NCI-H524 treated with DMSO at 0.1 percent for 48 hours (cell line): Measurements from ENCODE around the gene NPPC.
"Not testable (repeated sequence)": the region's sequence is repeated elsewhere in the genome, so short reads cannot be mapped to it uniquely, and the experiment has no call there.

Experiments used
- DNase-seq: peaks from one replicate; lab custom pipeline; 2025; lab: John Stamatoyannopoulos, UW

Gene NPPC

DNA sequence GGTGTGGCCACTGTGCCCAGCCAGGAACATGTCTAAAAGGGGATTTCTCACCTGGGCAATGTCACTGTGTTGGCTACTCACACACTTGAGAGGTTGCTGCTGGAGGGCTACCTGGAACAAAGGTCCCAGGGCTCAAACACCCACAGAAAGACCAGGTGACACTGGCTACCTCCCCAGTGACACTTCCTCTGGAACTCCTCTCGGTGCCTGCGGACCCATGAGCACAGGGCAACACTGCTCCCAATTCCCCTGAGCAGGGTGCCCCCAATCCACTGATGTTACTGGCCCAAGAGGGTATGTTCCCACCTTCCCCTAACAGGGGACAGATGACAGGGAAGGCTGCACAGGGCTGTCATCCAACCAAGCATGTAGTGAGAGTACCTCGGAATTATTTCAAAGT lies 5.8 kb downstream of the NPPC start:
- DNase-seq = no peak

DNA sequence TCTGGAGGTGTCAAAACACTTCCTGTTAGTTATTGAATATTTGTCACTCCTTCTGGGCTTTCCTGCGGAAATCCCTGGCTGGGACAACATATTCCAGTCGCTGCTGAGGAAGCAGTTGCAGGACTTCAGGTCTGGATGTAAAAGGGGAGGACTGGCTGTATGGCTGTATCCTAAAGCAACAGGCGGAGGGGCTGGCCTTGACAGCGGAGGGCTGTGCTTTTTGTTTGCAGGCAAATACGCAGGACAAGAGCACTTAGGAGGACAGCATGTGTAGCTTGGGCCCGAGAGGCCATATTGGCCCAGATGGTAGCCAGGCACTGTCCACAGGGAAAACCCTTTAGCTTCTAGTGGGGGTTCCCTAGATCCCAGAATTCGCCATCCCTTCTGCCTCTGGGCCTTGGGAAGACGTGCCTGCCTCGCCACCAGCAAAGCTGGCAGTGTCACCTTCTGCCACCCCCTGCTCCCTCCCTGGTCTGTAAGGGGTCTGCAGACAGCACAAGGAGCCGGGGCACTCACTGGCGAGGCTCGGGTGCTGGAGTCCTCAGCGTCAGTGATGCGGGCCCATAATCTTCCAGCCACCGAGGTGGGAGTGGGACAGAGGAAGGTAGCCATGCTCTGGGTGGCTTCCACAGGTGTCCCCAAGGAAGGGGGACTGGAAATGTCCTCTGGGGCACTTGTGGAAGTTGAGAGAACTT lies 6.7 kb downstream of the NPPC start:
- DNase-seq = no peak

DNA sequence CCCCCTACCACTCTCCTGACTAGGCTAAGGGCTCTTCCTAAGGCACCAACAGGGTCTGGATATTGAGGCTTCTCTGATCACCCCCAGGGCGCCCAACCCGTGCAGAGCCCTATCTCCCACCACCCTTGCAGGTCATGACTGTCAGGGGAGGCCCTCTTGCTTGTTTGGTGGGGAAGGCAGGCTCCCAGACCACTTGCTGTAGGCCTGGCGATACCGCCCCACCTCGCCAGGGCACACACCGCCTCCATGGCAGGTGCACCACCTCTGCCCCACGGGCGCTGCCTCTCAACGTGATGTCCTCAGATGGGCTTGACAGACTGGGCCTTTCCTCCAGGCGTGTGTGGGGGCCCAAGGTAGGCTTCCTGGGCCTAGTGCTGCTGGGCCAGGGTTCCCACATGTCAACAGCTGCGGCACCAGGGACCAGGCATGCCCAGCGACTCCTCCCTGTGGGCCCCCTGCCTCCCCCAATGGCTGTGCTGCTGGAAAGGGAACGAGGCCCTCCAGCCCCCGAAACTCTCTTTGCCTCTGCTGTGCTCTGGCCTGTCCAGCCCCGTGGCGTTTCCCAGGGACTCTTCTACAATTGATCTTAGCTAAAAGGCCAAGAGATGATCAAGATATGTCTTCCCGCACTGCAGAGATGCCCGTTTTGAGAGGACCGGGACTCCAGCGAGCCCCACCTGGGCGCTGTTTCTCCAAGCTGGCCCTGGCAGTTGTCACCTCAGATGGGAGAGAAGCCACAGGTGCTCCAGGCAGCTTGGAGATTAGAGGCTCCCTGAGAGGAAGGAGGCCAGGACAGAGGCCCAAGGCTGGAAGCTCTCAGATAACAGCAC lies 7.5 kb downstream of the NPPC start:
- DNase-seq = no peak

DNA sequence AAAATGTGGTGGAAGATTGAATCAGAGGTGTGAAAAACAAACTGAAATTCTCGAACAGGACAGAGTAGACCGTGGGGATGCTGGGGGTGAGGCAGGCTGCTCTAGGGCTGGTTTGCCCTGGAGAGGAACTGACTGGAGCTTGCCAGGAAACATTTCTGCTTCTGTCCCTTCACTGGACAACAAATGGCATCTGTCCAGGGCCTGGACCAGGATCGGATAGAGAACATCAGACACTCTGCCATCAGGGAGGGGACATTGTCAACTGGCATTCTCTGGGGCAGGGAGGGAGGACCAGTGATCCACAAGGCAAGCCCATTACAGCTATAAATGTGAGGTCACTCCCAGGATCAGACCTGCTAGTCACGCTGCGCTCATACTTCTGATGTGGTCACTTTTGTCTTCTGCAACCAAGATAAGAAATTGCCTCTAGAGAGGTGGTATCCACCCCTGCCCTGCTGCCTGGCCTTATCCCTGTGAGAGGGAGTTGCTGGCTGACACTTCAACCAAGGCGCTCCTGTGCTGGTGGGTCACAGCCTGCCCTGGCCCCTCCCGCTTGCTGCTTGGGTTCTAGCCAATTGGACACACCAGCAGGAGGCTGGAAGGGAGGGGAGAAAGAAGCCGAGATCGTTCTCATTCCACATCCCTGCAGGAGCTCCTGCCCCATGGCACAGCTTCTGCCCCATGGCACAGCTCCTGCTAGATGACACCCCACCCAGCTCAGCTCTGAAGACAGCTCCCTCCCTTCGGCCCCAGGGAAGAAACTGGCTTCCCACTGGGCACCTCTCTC lies 8.7 kb downstream of the NPPC start:
- DNase-seq = no peak

DNA sequence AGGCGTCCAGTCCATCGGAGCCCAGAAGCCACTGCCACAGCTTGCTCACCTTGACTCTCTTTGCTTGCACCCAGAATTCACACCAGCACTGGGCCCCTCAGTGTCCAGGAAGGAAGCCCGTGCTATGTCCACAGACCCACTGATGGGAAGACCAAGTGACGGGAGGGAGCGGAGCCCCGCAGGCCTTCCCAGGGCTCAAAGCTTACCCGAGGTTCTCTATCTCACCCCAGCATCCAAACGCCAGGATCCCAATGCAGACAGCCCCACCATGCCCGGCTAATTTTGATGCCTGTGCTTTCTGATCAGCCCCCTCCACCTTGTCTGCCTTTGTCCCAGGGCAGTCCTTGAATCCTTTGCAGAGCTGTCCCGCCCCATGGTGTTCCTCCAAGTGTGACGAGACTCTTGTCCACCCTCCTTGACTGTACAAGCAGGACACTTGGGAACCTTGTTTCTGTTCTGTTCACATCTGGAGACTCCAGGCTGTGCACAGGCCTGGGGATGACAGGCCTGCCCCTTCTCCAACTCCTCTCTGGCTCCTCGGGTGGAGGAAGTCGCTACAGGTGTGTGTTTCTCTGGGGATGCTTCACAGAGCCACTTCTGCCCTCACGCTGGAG lies 12.0 kb downstream of the NPPC start:
- no peak for DNase-seq

DNA sequence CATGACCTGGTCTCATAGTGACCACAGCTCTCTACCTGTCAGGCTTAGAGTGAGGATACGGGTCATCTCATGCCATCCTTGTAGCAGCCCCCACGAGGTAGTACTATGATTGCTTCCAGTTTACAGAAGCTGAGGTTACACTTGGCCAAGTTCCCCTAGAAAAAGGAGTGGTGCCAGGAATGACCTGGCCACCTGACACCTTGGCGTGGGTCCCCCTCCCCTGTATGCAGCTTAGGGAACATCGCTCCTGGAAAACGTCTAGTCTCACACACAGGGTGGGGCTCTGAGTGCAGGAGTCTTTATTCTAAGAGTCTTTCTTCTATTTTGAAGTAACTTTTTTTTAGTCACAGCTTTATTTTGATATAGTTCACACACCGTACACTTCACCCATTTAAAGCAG lies 14.8 kb downstream of the NPPC start:
- DNase-seq = no peak

DNA sequence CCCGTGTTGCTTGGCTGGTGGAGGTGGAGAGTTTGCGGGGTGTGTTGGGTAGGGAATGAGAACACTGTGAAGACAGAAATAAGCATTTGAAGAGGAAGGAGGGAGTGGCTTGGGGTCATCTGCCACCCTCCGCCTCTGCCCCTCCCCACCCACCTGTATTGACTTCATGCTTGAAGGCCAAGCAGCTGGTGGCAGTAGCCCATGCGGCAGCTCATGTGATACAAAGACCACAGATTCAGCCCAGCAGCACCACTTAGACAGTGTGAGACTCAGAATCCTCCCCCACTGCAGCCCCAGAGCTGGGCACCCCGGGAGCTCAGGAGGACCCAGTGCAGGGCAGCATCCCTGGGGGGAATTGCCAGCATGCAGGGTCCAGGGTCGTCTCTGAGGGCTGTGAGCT lies 15.4 kb downstream of the NPPC start:
- no peak for DNase-seq

DNA sequence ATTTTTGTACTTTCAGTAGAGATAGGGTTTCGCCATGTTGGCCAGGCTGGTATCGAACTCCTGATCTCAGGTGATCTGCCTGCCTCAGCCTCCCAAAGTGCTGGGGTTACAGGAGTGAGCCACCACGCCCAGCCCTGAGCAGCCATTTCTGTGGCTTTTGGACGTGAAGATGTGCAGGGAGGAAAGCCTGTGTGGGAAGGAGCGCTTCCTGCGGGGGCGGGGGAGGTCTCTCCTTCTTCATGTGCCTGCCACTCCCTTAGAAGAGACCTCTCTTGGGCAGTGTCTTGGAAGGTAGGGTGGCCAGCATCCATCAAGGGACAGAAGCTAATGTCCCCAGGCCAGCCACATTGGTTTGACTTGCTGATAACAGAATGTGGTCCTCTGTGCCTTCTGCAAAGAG lies 16.0 kb downstream of the NPPC start:
- not testable (repeated sequence) for DNase-seq

DNA sequence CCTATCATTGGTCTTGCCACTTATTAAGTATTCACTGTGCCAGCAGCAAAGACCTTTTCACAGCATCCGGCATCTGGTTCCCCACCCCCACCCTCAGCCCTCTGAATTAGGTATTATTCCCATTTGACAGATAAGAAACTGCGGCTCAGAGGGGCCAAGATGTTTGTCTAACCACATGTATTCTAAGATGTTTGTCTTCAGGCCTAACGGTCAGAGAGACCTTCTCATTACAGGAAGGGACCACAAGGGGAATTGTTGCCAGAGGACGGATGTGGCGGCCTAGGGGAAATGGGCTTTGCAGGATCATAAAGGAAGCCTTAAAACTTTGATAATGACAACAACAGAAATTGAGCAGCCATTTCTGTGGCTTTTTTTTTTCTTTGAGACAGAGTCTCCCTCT lies 16.6 kb downstream of the NPPC start:
- DNase-seq = no peak

DNA sequence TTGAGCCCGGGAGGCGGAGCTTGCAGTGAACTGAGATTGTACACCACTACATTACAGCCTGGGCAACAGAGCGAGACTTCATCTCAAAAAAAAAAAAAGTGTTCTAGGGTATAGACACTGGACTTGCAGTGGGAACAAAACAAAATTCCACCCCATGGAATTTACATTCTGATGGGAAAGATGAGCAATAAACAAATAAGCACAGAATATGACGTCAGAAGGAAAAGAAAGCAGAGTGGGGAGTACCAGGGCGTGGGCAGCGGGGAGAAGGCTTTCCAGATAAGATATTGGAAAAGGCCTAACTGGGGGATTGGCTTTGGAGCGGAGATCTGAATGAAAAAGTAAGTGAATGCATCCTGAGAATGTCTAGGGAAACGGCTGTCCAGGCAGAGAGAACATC lies 17.6 kb downstream of the NPPC start:
- no peak for DNase-seq

DNA sequence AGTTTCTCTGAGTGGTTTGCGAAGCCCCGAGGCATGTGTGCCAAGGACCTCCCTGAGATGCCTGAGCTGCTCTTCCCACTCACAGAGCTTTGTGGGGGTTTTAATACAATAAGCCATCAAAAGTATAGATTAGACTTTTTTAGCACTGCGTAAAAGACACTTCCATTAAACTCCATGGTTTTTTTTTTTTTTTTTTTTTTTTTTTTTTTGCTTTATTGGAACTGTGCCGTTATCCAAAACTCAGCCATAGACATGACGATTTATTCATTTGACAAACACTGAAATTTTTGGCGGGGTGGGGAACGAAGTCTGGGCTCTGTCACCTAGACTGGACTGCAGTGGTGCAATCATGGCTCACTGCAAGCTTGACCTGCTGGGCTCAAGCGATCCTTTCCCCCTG lies 18.4 kb downstream of the NPPC start:
- no peak for DNase-seq

DNA sequence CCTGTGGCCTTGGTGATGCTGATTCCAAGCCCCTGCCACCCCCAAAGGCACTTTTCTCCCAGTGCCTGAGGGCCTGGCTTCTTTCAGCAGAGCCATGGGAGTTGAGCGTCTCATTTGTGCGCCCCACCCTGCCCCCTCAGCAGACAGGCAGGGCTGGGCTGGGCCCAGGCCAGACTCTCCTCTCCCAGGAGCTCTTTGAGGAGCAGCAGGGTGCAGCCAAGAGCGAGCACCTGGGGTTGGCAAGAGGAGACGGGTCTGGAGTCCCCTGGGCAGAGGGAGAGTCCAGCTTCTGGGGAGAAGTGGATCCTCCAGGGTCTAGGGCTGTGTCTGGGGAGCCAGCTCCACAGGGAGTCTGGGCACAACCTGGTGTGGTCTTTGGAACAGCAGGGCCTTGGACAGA lies 21.2 kb downstream of the NPPC start:
- no peak for DNase-seq

DNA sequence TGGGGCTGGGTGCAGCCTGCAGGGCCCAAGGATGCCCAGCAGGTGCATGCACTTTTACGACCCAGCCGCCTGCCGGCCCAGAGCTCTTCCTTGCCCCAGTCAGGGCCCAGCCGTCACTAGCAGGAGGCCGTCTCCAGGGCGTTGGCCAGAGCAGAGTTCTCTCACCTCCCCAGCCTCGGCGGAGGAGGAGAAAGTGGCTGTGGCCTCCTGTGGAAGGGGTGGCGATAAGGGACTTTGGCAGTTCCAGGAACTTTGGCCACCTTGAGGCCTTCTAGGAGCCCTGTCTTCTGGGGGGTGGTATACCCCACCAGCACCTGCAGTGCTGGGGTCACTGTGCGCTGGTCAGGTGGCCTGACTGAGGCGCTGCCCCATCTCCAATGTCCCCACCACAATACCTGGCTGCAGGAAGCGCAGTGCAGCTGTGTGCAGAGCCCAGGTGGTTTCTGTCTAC lies 22.0 kb downstream of the NPPC start:
- DNase-seq = no peak

DNA sequence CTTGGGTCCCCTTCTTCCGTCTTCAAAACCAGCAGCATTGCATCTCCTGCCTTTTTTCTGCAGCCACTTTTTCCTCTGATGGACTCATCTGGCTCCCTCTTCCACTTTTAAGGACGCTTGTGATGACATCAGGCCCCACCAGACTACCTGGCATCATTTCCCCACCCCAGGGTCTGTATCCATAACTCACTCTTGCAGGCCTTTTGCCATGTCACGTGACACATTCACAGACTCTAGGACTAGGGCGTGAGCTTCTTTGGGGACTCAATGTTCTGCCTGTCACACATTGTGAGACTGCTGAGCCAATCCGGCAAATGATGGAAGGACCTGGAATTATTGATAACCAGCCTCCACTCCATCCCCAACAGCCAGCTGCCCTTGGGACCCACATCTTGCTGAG lies 23.6 kb downstream of the NPPC start:
- no peak for DNase-seq

DNA sequence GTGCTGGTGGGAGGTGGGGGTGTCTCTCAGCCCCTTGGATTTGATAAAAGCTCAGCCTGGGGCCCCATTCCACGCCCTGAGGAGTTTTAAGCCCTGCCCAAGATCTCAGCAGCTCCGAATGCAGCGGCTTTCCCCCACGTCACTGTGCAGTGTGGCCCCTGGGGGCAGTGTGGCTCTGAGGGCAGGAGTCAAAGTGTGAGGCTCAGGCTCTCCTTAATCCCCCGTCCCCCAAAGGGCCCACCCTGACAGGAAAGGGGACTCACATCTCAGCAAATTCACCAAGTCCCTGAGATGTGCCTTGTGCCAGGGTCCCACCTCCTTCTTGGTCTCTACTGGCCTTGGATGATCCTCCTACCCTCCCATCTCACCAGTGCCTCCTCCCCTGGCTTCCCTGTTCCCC lies 25.2 kb downstream of the NPPC start:
- no peak for DNase-seq

DNA sequence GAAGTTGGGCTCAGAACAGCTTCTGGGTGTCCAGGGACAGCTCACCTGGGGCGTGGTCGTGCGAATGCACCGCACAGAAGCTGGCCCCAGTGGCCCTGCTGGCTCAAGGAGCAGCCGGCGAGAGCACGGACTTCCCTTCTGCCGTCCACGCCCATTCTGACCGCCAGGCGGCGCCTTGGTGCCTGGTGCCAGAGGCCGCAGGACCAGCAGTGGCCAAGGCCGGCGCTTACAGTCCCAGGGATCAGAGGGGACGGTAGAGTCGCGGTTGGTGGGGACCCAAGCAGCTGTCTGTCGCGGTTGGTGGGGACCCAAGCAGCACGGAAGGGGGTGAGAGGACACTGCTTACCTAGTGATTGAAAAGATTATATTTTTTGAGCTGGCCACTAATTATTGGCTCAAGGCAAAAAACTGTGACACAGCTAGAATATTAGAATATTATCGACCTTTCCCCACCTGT lies 25.7 kb downstream of the NPPC start:
- no peak for DNase-seq

DNA sequence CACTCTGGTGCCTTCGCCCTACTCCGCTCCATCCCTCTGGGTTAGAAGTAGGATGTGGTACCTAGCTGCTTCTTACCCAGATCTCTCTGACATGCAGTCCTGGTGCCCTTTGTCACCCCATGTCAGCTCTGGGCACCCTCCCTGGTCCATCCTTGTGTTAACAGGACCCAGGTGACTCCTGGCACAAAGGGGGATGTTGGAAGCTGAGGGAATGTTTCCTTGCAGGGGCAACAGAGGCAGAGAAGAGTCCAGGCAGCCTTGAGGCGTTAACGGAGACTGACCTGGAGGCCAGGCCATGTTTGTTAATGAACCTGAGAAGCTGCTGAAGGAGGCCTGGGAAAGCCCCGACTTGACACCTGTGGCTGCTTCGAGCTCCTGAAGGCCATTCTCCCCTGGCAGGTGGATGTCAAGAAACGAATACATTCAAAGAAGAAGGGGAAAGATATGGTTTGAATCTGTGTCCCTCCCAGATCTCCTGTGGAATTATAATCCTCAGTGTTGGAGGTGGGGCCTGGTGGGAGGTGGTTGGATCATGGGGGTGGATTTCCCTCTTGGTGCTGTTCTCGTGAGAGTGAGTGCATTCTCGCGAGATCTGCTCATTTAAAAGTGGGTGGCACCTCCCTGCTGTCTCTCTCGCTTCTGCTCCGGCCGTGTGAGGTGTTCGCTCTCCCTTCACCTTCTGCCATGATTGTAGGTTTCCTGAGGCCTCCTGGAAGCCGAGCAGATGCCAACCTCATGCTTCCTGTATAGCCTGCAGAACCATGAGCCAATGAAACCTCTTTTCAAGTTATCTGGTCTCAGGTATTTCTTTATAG lies 31.4 kb downstream of the NPPC start:
- no peak for DNase-seq

DNA sequence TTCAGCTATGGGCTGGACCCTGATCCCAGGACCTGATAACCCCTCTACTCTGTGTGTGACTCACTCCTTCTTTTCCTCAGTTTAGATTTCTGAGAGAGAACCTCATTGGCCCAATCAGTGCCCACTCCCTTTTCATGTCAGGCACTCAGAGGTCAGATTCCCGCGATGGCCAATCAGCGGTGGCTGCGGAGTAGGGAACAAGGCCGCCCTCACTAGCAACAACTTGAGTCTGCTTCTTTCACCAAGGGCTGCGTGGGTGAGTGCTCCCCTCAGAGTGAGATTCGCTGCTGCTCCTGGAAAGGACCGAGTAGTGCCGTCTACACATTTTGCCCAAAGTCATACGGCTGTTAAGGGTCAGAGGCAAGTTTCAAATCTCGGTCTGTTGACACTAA lies 34.7 kb downstream of the NPPC start:
- DNase-seq = no peak

DNA sequence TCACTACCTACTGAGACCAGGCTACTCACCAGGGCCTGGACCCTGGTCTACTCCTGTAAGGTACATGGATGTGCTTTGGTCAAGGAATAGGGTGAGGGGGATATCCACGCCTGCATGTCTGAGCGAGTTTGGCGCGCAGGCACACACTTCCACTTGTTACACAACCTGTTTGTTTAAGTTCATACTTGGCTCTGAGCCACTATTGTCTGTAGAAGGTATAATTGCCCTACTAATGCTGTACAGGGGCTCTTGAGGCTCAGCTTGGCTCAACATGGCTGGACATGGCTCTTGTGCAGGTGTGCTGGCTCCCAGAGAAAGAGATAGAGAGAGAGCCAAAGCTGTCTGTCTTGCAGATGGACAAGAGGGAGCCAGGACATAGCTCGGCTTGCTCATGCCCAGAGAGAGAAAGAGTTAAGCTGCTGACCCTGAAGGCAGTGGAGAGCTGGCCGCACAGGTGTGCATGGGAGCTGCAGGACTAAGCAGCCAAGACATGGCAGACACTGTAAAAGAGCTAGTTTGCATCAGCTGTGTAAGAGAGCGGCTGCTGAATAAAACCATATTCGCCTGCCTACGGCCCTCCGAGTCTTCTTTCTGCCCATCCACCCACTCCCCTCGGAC lies 35.2 kb downstream of the NPPC start:
- no peak for DNase-seq

DNA sequence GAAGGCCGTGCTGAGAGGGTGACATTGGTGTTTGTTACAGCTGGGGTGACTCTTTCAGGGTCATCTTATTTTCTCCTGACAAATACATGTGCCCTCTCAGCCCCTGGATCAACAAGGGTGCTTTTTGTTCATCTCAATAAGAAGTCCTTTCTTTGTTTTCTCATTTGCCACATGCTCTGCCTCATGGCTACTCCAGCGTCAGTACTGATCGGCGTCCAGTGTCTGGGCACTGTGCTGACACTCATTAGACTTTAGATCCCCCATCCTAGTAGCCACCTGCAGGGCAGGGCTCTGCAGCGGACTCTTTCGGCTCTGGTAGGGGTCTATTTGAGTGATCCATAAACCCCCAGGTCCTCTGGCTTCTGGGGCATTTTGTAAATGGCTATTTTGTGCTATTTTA lies 38.4 kb downstream of the NPPC start:
- no peak for DNase-seq

DNA sequence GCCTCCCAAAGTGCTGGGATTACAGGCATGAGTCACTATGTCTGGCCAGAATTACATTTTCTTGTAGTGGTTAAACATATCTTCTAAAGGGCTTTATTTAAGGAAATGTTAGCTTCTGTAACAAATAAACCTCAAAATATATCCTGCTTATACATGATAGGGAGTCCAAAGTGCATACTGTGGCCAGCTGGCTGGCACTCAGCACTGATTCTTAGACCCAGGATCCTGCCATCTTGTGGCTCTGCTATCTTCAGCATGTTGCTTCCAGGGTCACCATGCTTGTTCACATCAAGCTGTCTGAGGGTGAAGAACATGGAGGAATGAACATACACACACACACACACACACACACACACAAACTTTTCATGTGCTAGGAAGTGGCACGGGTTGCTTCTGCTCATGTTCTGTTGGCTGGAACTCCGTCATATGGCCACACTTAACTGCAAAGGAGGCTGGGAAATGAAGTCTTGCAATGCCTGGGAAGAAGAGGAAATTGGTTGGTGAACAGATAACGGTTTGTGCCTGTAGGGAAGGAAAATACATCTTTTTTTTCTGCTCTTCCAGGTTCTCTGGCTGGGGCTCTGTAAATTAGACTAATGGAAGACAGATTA lies 40.0 kb downstream of the NPPC start:
- DNase-seq = no peak
